GM04503 (cell line): ENCODE results near the gene DVL1.

Experiments
- DNase-seq: peaks from one replicate; pipeline ENCODE4 v3.0.0-alpha.2; 2012; ENCODE audit warnings: low read depth

The DVL1 gene

GRCh38 chr1:1296070-1297061 is 52.9 kb downstream of the DVL1 start:
- no peak for DNase-seq

DNA sequence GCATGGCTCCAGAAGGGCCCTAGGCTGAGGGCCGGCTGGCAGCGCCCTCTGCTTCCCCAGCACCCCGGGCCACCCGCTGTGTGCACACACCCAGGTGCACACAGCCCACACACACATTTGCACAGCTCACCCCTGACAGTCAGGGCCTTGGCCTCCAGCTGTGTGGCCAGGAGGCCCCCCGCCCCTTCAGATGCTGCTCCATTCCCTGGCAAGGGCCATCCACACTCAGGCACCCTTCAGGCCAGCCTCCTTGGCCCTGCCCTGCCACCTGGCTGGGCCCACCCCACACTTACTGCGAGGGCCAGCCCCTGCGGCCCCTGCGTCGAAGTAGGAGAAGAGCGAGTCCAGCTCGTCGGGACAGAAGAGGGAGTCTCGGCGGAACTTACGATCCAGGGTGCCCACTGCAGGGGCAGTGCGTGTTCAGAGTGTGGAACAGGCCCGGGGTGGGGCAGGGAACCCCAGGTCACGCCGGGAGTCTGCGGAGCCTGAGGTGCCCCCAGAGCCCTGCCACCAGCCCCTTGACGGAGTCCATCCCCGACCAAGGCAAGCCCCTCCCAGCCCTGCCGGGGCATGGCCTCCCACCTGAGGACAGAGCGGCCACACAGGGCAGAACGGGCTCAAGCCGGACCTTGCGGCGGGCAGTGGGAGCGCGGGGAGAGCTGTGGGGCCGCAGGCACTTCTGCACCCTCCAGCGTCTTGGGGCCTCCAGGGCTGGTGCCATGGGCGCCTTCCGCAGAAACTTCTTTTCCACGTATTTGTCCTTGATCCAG is 53.9 kb downstream of the DVL1 start:
- DNase-seq: no peak

- DNase-seq: no peak
These were observed 54.8 kb downstream of the DVL1 start for GRCh38 chr1:1294250-1294890.

- no peak for DNase-seq
These were observed 55.7 kb downstream of the DVL1 start for GRCh38 chr1:1293263-1294249.

GRCh38 chr1:1292851-1293250 is 56.4 kb downstream of the DVL1 start:
- no peak for DNase-seq

GRCh38 chr1:1292442-1292779 is 56.8 kb downstream of the DVL1 start:
- no peak for DNase-seq

DNA sequence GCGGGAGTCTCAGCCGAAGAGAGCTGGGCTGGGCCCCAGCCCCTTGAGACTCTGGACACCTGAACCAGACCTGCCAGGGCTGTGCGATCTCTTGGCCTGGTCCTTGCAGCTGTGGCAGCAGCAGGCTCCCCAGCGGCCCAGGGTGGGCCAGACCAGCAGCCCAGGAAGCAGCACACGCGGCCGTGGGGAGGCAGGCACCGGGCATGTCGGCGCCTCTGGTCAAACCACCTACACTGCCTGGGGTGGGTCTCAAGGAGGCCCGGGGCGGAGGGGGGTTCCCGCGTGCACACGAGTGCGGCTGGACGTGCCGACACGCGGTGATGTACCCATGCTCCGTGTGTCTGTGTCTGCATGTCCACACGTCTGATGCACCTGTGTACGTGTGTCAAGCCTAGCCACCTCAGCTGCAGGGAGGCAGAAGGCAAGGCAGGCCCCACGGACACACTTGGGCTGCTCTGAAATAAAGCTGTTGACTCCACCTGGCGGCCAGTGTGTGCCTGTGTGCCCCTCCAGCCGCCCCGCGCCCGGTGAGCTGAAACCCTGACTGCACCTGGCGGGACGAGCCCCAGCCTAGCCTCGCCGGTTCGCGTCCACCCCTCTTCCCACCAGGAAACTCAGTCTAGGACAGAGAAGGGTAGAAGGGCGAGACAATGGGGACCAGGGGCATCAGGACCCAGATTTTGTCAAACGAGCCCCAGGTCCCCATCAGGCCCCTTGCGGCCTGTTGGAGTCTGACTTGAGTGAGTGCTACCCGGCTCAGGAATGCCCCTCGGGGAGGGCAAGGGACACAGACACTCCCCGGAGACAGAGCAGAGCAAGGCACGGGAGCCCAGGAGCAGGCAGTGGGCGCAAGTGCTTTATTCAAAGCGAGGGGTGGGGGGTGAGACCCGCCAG is 57.4 kb downstream of the DVL1 start:
- DNase-seq: no peak

DNA sequence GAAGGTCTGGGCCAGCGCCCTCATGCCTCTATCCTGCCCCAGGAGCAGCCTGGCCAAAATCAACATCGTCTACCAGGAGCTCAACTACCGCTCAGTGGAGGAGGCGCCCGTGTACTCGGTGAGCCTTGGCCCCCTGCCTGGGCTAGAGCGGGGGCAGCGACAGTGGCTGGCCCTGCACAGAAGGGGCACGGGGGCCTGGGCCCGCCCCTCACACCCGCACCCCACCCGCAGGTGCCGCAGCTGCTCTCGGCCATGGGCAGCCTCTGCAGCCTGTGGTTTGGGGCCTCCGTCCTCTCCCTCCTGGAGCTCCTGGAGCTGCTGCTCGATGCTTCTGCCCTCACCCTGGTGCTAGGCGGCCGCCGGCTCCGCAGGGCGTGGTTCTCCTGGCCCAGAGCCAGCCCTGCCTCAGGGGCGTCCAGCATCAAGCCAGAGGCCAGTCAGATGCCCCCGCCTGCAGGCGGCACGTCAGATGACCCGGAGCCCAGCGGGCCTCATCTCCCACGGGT is 58.1 kb downstream of the DVL1 start:
- DNase-seq: no peak

GRCh38 chr1:1290238-1290731 is 58.9 kb downstream of the DVL1 start:
- no peak for DNase-seq

- no peak for DNase-seq
These were observed 61.7 kb downstream of the DVL1 start for GRCh38 chr1:1287288-1288110.

GRCh38 chr1:1286313-1287261 is 62.6 kb downstream of the DVL1 start:
- no peak for DNase-seq

DNA sequence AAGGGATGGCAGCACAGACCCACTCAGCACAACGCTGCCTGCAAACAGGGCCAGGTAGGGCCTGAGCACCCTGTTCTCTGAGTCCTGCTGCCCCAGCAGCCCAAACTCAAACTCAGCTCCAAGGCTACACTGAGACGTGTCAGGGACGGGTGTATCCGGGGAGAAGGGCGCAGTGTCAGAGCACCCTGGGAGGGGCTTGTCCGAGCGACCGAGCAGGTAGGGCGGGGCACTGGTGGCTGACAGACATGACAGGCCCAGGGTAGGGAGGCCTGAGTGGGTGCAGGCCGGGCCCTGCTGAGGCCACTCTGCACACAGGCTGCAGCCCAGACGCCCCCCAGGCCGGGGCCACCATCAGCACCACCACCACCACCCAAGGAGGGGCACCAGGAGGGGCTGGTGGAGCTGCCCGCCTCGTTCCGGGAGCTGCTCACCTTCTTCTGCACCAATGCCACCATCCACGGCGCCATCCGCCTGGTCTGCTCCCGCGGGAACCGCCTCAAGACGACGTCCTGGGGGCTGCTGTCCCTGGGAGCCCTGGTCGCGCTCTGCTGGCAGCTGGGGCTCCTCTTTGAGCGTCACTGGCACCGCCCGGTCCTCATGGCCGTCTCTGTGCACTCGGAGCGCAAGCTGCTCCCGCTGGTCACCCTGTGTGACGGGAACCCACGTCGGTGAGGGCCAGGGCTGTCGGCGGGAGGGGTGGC is 63.5 kb downstream of the DVL1 start:
- no peak for DNase-seq
